HFFc6 (cell line): ENCODE data around the gene PRSS36. TPM values are rescaled to one million over a fixed set of nuclear protein-coding genes. Genes with fewer than 3 reads are reported as not detected.

Experiments used
- DNase-seq: peaks from one replicate; pipeline ENCODE4 v3.0.0-alpha.2; 2018
- H3K27ac Mint-ChIP-seq: 2 replicates; pipeline ENCODE4 v1.8.0; 2020; ENCODE audit warnings: mild to moderate bottlenecking, mixed read lengths
- H3K27me3 Mint-ChIP-seq: 2 replicates; pipeline ENCODE4 v1.8.0; 2021; ENCODE audit warnings: mild to moderate bottlenecking, moderate library complexity, mixed read lengths; ENCODE audit not compliant: insufficient read depth
- H3K36me3 Mint-ChIP-seq: 2 replicates; pipeline ENCODE4 v1.8.0; 2021; ENCODE audit warnings: low read depth, mixed read lengths
- H3K4me1 Mint-ChIP-seq: 2 replicates; pipeline ENCODE4 v1.8.0; 2020; ENCODE audit warnings: low read depth, mixed read lengths
- H3K4me3 Mint-ChIP-seq: 2 replicates; pipeline ENCODE4 v1.8.0; 2020; ENCODE audit warnings: mild to moderate bottlenecking, moderate library complexity, mixed read lengths
- H3K9me3 Mint-ChIP-seq: 2 replicates; pipeline ENCODE4 v1.8.0; 2020; ENCODE audit warnings: mild to moderate bottlenecking, mixed read lengths
- total RNA-seq, 6 experiments: library from RNA; stranded (reverse); fragmentation: NEBNext Ultra II Directional; extraction: Animal tissue kit (Norgen Biotek cat#: 25700); gene quantifications; 2 replicates in 1 of 6; 3 replicates in 5 of 6; pipeline ENCODE4 v1.2.3, GENCODE V29; 2021
- TF ChIP-seq, protein P1 (sequence below): fragments of 200-600 bp; sonication (generic); IDR thresholded peaks from 2 replicates; pipeline ENCODE4 v1.5.0; 2021; ENCODE audit warnings: antibody characterized with exemption, mild to moderate bottlenecking

Gene PRSS36
- total RNA-seq, 6 experiments from 2014 or later, result 0.38 to 0.60 (median 0.47) TPM; not detected in 2

- no peak for DNase-seq
- Mint-ChIP-seq H3K27ac (no peak overlapping the region), H3K4me3 (no peak overlapping the region; the same call in 1 of the 2 replicates), H3K27me3 (no peaks in the 10 kb centered on the region; the same call in 1 of the 2 replicates), H3K4me1 (peaks cover 19% of the 10 kb centered on the region), H3K9me3 (no peaks in the 10 kb centered on the region), H3K36me3 (peaks cover 19% of the 10 kb centered on the region)
- TF ChIP-seq, protein P1, sequence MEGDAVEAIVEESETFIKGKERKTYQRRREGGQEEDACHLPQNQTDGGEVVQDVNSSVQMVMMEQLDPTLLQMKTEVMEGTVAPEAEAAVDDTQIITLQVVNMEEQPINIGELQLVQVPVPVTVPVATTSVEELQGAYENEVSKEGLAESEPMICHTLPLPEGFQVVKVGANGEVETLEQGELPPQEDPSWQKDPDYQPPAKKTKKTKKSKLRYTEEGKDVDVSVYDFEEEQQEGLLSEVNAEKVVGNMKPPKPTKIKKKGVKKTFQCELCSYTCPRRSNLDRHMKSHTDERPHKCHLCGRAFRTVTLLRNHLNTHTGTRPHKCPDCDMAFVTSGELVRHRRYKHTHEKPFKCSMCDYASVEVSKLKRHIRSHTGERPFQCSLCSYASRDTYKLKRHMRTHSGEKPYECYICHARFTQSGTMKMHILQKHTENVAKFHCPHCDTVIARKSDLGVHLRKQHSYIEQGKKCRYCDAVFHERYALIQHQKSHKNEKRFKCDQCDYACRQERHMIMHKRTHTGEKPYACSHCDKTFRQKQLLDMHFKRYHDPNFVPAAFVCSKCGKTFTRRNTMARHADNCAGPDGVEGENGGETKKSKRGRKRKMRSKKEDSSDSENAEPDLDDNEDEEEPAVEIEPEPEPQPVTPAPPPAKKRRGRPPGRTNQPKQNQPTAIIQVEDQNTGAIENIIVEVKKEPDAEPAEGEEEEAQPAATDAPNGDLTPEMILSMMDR, result no peak
Measured at GRCh38 chr16:31110106-31111034, 39.5 kb downstream of the PRSS36 start.

GRCh38 chr16:31109622-31110021 lies 40.2 kb downstream of the PRSS36 start:
- peaks cover 19% of the 10 kb centered on the region for H3K4me1 Mint-ChIP-seq
- no peaks in the 10 kb centered on the region for H3K9me3 Mint-ChIP-seq
- no peaks in the 10 kb centered on the region; the same call in 1 of the 2 replicates for H3K27me3 Mint-ChIP-seq
- peaks cover 15% of the 10 kb centered on the region for H3K36me3 Mint-ChIP-seq
- peak overlapping the region; percentile 26; the same call in 1 of the 2 replicates for H3K27ac Mint-ChIP-seq
- peak overlapping the region; percentile 80 for H3K4me3 Mint-ChIP-seq
- TF ChIP-seq, protein P1, result no peak
- no peak for DNase-seq

GRCh38 chr16:31108794-31109558 lies 40.9 kb downstream of the PRSS36 start:
- H3K9me3 Mint-ChIP-seq, result no peaks in the 10 kb centered on the region
- peak overlapping the region; percentile 84 for H3K4me3 Mint-ChIP-seq

GRCh38 chr16:31108035-31108793 lies 41.7 kb downstream of the PRSS36 start, which contains the start of gene BCKDK:
Gene BCKDK, plus strand, starts transcription at chr16:31108386. Its CDS starts 838 bp downstream, at chr16:31109224.
- H3K36me3 Mint-ChIP-seq, result peaks cover 14% of the 10 kb centered on the region
- TF ChIP-seq, protein P1, result no peak
- H3K27ac Mint-ChIP-seq, result peak within 1 kb of the TSS; percentile 70
- H3K4me3 Mint-ChIP-seq, result peak within 1 kb of the TSS; percentile 86
- H3K4me1 Mint-ChIP-seq, result peaks cover 19% of the 10 kb centered on the region
- no peaks in the 10 kb centered on the region for H3K9me3 Mint-ChIP-seq
- H3K27me3 Mint-ChIP-seq, result no peaks in the 10 kb centered on the region; the same call in 1 of the 2 replicates
- DNase-seq, result peak; percentile 54

More at GRCh38 chr16:31108794-31109558, 40.9 kb downstream of the PRSS36 start:
- Mint-ChIP-seq H3K4me1 (peaks cover 19% of the 10 kb centered on the region), H3K27me3 (no peaks in the 10 kb centered on the region; the same call in 1 of the 2 replicates), H3K36me3 (peaks cover 14% of the 10 kb centered on the region), H3K27ac (no peak overlapping the region; the same call in 1 of the 2 replicates)
- no peak for DNase-seq
- TF ChIP-seq, protein P1, result no peak

DNA sequence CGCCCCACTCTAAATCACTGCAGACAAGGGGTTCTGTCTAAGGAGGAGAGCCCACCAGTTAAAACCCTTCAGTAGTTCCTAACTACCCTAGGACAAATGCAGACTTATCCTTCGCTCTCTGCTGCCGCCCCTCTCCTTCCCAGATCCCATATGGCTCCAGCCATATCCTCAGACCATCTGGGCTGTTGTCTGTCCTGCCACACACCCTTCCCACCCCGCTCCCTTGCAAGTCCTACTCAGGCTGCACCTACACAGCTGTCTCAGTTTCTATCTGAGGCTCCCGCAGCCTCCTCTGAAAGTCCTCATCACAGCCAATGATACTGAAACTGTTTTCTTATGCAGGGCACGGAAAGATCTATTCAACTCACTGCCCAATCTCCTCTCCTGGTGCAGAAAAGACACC lies 42.4 kb downstream of the PRSS36 start:
- no peak overlapping the region for H3K27ac Mint-ChIP-seq

More for the DNA sequence above, 42.4 kb downstream of the PRSS36 start:
- Mint-ChIP-seq H3K4me1 (peaks cover 19% of the 10 kb centered on the region), H3K9me3 (no peaks in the 10 kb centered on the region), H3K27me3 (no peaks in the 10 kb centered on the region; the same call in 1 of the 2 replicates), H3K4me3 (peak overlapping the region; percentile 86; the same call in 1 of the 2 replicates), H3K36me3 (peaks cover 14% of the 10 kb centered on the region)
- DNase-seq, result no peak
- TF ChIP-seq, protein P1, result no peak
